Neural cell (in vitro differentiated cells): ENCODE results near the gene HMGB1. TPM values are rescaled to one million over a fixed set of nuclear protein-coding genes. Genes with fewer than 3 reads are reported as not detected.

Experiments
- H2AFZ ChIP-seq: fragments of 200-600, 300-800 bp; sonication (generic), shearing (Covaris generic); 2 replicates; pipeline ENCODE4 v1.6.0; 2014; ENCODE audit warnings: low read depth, mild to moderate bottlenecking, antibody characterized with exemption, low read length, moderate library complexity
- H3F3A ChIP-seq: fragments of 200-600 bp; shearing (Covaris generic); 2 replicates; pipeline ENCODE4 v1.6.1; 2016; ENCODE audit warnings: mild to moderate bottlenecking, moderate library complexity, mixed read lengths, antibody characterized with exemption, low read length; ENCODE audit not compliant: insufficient read depth, poor library complexity, severe bottlenecking
- H3K27ac ChIP-seq: fragments of 200-600, 300-800 bp; sonication (generic), shearing (Covaris generic); 2 replicates; pipeline ENCODE4 v1.5.1; 2014; ENCODE audit warnings: mild to moderate bottlenecking, low read length, moderate library complexity
- H3K27me3 ChIP-seq: fragments of 300-800, 200-600 bp; sonication (generic), shearing (Covaris generic); 2 replicates; pipeline ENCODE4 v1.6.0; 2014; ENCODE audit warnings: mild to moderate bottlenecking, low read depth, low read length, moderate library complexity; ENCODE audit not compliant: insufficient read depth
- H3K36me3 ChIP-seq: fragments of 300-800, 200-600 bp; sonication (generic), shearing (Covaris generic); 2 replicates; pipeline ENCODE4 v1.5.1; 2014; ENCODE audit warnings: mild to moderate bottlenecking, antibody characterized with exemption, low read length, moderate library complexity; ENCODE audit not compliant: insufficient read depth
- H3K4me2 ChIP-seq: fragments of 300-800, 200-600 bp; sonication (generic), shearing (Covaris generic); 2 replicates; pipeline ENCODE4 v1.6.0; 2014; ENCODE audit warnings: mild to moderate bottlenecking, low read length
- H3K4me3 ChIP-seq: fragments of 300-800, 200-600 bp; sonication (generic), shearing (Covaris generic); 2 replicates; pipeline ENCODE4 v1.5.1; 2014; ENCODE audit warnings: mild to moderate bottlenecking, low read length, moderate library complexity
- H3K79me2 ChIP-seq: fragments of 200-600 bp; shearing (Covaris generic); replicated peaks from 2 replicates; pipeline ENCODE4 v1.6.0; 2014; ENCODE audit warnings: mild to moderate bottlenecking, low read length, moderate library complexity; ENCODE audit not compliant: insufficient read depth
- H3K9ac ChIP-seq: fragments of 300-800, 200-600 bp; sonication (generic), shearing (Covaris generic); 2 replicates; pipeline ENCODE4 v1.6.1; 2016; ENCODE audit warnings: mild to moderate bottlenecking, low read length, mixed read lengths
- H3K9me2 ChIP-seq: fragments of 200-600 bp; shearing (Covaris generic); 2 replicates; pipeline ENCODE4 v1.6.1; 2016; ENCODE audit warnings: mild to moderate bottlenecking, low read length, mixed read lengths; ENCODE audit not compliant: insufficient read depth
- H3K9me3 ChIP-seq: fragments of 200-600, 300-800 bp; sonication (generic), shearing (Covaris generic); 2 replicates; pipeline ENCODE4 v1.6.1; 2016; ENCODE audit warnings: mild to moderate bottlenecking, mixed run types, low read length, moderate library complexity, mixed read lengths
- H4K20me1 ChIP-seq: fragments of 200-600 bp; shearing (Covaris generic); 2 replicates; pipeline ENCODE4 v1.6.1; 2016; ENCODE audit warnings: mild to moderate bottlenecking, mixed run types; ENCODE audit not compliant: insufficient read depth
- CTCF ChIP-seq: fragments of 450-650 bp; IDR thresholded peaks from 2 replicates; pipeline ENCODE4 v1.5.1; 2014; ENCODE audit warnings: antibody characterized with exemption, mild to moderate bottlenecking, moderate library complexity; ENCODE audit not compliant: poor library complexity, severe bottlenecking
- EP300 ChIP-seq: fragments of 450-650 bp; conservative IDR thresholded peaks from 2 replicates; pipeline ENCODE4 v1.6.1; 2014; ENCODE audit warnings: antibody characterized with exemption, mild to moderate bottlenecking, moderate library complexity; ENCODE audit not compliant: poor library complexity, severe bottlenecking
- EZH2 ChIP-seq: fragments of 200-600, 300-800 bp; shearing (Covaris generic), sonication (generic); IDR thresholded peaks from 2 replicates; pipeline ENCODE4 v1.6.1; 2014; ENCODE audit warnings: antibody characterized with exemption, low read length, borderline replicate concordance, mild to moderate bottlenecking; ENCODE audit not compliant: insufficient read depth, poor library complexity, severe bottlenecking
- MXI1 ChIP-seq: fragments of 450-650 bp; conservative IDR thresholded peaks from 2 replicates; pipeline ENCODE4 v1.6.1; 2014; ENCODE audit warnings: antibody characterized with exemption, mild to moderate bottlenecking; ENCODE audit not compliant: poor library complexity, severe bottlenecking
- POLR2AphosphoS5 ChIP-seq: IDR thresholded peaks from 2 replicates; pipeline ENCODE4 v1.6.1; 2012
- RAD21 ChIP-seq: fragments of 450-650 bp; conservative IDR thresholded peaks from 2 replicates; pipeline ENCODE4 v1.6.1; 2014; ENCODE audit warnings: antibody characterized with exemption, mild to moderate bottlenecking, moderate library complexity
- REST ChIP-seq: IDR thresholded peaks from 2 replicates; pipeline ENCODE4 v1.6.1; 2012; ENCODE audit warnings: borderline replicate concordance
- SMC3 ChIP-seq: fragments of 450-650 bp; conservative IDR thresholded peaks from 2 replicates; pipeline ENCODE4 v1.6.1; 2014; ENCODE audit warnings: antibody characterized with exemption, mild to moderate bottlenecking, moderate library complexity; ENCODE audit not compliant: poor library complexity
- TAF1 ChIP-seq: IDR thresholded peaks from 2 replicates; pipeline ENCODE4 v1.6.1; 2012; ENCODE audit warnings: low read depth
- polyA plus RNA-seq: library from polyadenylated mRNA; depleted of rRNA; stranded (reverse); fragments of >200 nt; gene quantifications from 2 replicates; pipeline ENCODE4 v1.2.3, GENCODE V29; 2014

The HMGB1 gene
- polyA plus RNA-seq, 1 donor from 2014 or later = 1,091 TPM

GRCh38 chr13:30418717-30419459 is 46.8 kb downstream of the HMGB1 start:
- H4K20me1 ChIP-seq = no peaks in the 10 kb centered on the region
- H3K4me3 ChIP-seq = no peak overlapping the region
- no peaks in the 10 kb centered on the region for H3K9me2 ChIP-seq
- no peaks in the 10 kb centered on the region for H3K36me3 ChIP-seq
- H3K27ac ChIP-seq = no peak overlapping the region
- TF ChIP-seq EP300 (no peak), TAF1 (no peak), EZH2 (no peak), MXI1 (no peak), REST (no peak), POLR2AphosphoS5 (no peak)
- no peak overlapping the region for H2AFZ ChIP-seq
- no peak overlapping the region for H3K9ac ChIP-seq
- no peaks in the 10 kb centered on the region for H3K79me2 ChIP-seq
- no peaks in the 10 kb centered on the region for H3K9me3 ChIP-seq
- H3K4me2 ChIP-seq = no peak overlapping the region
- peaks cover 5% of the 10 kb centered on the region for H3K27me3 ChIP-seq
- no peaks in the 10 kb centered on the region for H3F3A ChIP-seq

GRCh38 chr13:30418075-30418716 is 47.5 kb downstream of the HMGB1 start:
- H2AFZ ChIP-seq = no peak overlapping the region
- no peak overlapping the region for H3K27ac ChIP-seq
- TF ChIP-seq MXI1 (no peak), EZH2 (no peak), CTCF (no peak), REST (no peak), SMC3 (no peak), TAF1 (no peak), POLR2AphosphoS5 (no peak), EP300 (no peak), RAD21 (no peak)
- no peaks in the 10 kb centered on the region for H4K20me1 ChIP-seq
- H3K79me2 ChIP-seq = no peaks in the 10 kb centered on the region
- no peaks in the 10 kb centered on the region for H3K36me3 ChIP-seq
- no peak overlapping the region for H3K4me3 ChIP-seq
- no peaks in the 10 kb centered on the region for H3F3A ChIP-seq
- H3K9me3 ChIP-seq = no peaks in the 10 kb centered on the region
- peaks cover 5% of the 10 kb centered on the region for H3K27me3 ChIP-seq
- H3K4me2 ChIP-seq = no peak overlapping the region
- H3K9me2 ChIP-seq = no peaks in the 10 kb centered on the region
- no peak overlapping the region for H3K9ac ChIP-seq
